NCI-H526 (cell line): ENCODE data around the gene SHTN1.

Source experiments
- DNase-seq, 2 experiments: peaks; one replicate each; lab custom pipeline; 2025; lab: John Stamatoyannopoulos, UW

The SHTN1 gene

GRCh38 chr10:116868722-116869121 lies 136.3 kb downstream of the SHTN1 start:
- no peak for DNase-seq

- DNase-seq, result no peak
Observed at GRCh38 chr10:116868198-116868676, 136.8 kb downstream of the SHTN1 start.

- DNase-seq, result no peak
Observed at GRCh38 chr10:116866987-116867595, 137.9 kb downstream of the SHTN1 start.

GRCh38 chr10:116866066-116866465 lies 138.9 kb downstream of the SHTN1 start:
- no peak for DNase-seq

GRCh38 chr10:116864436-116864835 lies 140.6 kb downstream of the SHTN1 start:
- no peak for DNase-seq

- no peak for DNase-seq
Observed at GRCh38 chr10:116861796-116862195, 143.2 kb downstream of the SHTN1 start.

- no peak for DNase-seq
Observed at GRCh38 chr10:116857156-116857555, 147.8 kb downstream of the SHTN1 start.

GRCh38 chr10:116853701-116854100 lies 151.3 kb downstream of the SHTN1 start:
- no peak for DNase-seq

- DNase-seq, result no peak
Observed at GRCh38 chr10:116853287-116853686, 151.7 kb downstream of the SHTN1 start.

- DNase-seq, result no peak
Observed at GRCh38 chr10:116852246-116852645, 152.7 kb downstream of the SHTN1 start.

- DNase-seq, result no peak
Observed at GRCh38 chr10:116850058-116850611, 154.9 kb downstream of the SHTN1 start.

- DNase-seq, result peak; percentile 80 to 89
Observed at GRCh38 chr10:116849248-116850057, 155.5 kb downstream of the SHTN1 start, which contains the start of gene ENO4. ENO4 (plus strand) TSS chr10:116849499; CDS start chr10:116849567, 68 bp downstream.

- peak in 1 of 2 experiments; percentile 58 for DNase-seq
Observed at GRCh38 chr10:116848944-116849247, 156.1 kb downstream of the SHTN1 start.

- DNase-seq, result peak in 1 of 2 experiments; percentile 1
Observed at GRCh38 chr10:116848032-116848943, 156.7 kb downstream of the SHTN1 start.

- no peak for DNase-seq
Observed at GRCh38 chr10:116845823-116846222, 159.2 kb downstream of the SHTN1 start.

GRCh38 chr10:116840389-116841075 lies 164.5 kb downstream of the SHTN1 start:
- DNase-seq, result no peak

GRCh38 chr10:116838143-116838725 lies 166.8 kb downstream of the SHTN1 start:
- DNase-seq, result no peak

- no peak for DNase-seq
Observed at GRCh38 chr10:116836902-116837523, 168.0 kb downstream of the SHTN1 start.

GRCh38 chr10:116836083-116836482 lies 168.9 kb downstream of the SHTN1 start:
- DNase-seq, result peak in 1 of 2 experiments; percentile 39

- DNase-seq, result no peak
Observed at GRCh38 chr10:116835658-116836057, 169.3 kb downstream of the SHTN1 start.
